Upper lobe of right lung (tissue), 1 donor: ENCODE results near the gene TXNL1. TPM values are rescaled to one million over a fixed set of nuclear protein-coding genes. Genes with fewer than 3 reads are reported as not detected.

Source experiments
- ATAC-seq: fragments of 200-7000 bp; cut with Tn5 transposase; one replicate; pipeline ENCODE4 v1.9.1; 2020; ENCODE audit warnings: mild to moderate bottlenecking, moderate library complexity
- DNase-seq: peaks from one replicate; pipeline ENCODE4 v3.0.0-alpha.2; 2020
- H3K27ac ChIP-seq: fragments of 200-600 bp; one replicate; pipeline ENCODE4 v1.8.0; 2022
- H3K27me3 ChIP-seq: fragments of 200-600 bp; one replicate; pipeline ENCODE4 v1.8.0; 2022; ENCODE audit warnings: mild to moderate bottlenecking
- H3K36me3 ChIP-seq: fragments of 200-600 bp; one replicate; pipeline ENCODE4 v1.8.0; 2022
- H3K4me1 ChIP-seq: fragments of 200-600 bp; one replicate; pipeline ENCODE4 v1.8.0; 2022
- H3K4me3 ChIP-seq: fragments of 200-600 bp; one replicate; pipeline ENCODE4 v1.8.0; 2022; ENCODE audit warnings: mild to moderate bottlenecking
- H3K9me3 ChIP-seq: fragments of 200-600 bp; one replicate; pipeline ENCODE4 v1.8.0; 2022
- intact Hi-C: fragments of 100-400 bp; cut with DNase I; formaldehyde crosslinking; loops from one replicate; pipeline ENCODE4 v1.11.0; 2022
- total RNA-seq: library from RNA; stranded (reverse); fragmentation: NEBNext Ultra II Directional; extraction: Animal tissue kit (Norgen Biotek cat#: 25700); gene quantifications from one replicate; pipeline ENCODE4 v1.2.1, GENCODE V29; 2021
- TF ChIP-seq, protein P1 (sequence below): fragments of 200-600 bp; IDR thresholded peaks from one replicate; pipeline ENCODE4 v1.8.0; 2022; ENCODE audit warnings: antibody characterized with exemption
- donor health status: DM: no; HTN: yes; CAD: no; lungs with severe emphysema.

The TXNL1 gene
- total RNA-seq, 1 donor from 2014 or later, result 56.4 TPM

- Histone ChIP-seq H3K27ac (no peak overlapping the region), H3K4me1 (peaks cover 12% of the 10 kb centered on the region), H3K4me3 (no peak overlapping the region), H3K27me3 (no peaks in the 10 kb centered on the region), H3K36me3 (no peaks in the 10 kb centered on the region), H3K9me3 (no peaks in the 10 kb centered on the region)
- intact Hi-C loops, result no loop called here
- DNase-seq (no peak), ATAC-seq (no peak)
- TF ChIP-seq, protein P1, sequence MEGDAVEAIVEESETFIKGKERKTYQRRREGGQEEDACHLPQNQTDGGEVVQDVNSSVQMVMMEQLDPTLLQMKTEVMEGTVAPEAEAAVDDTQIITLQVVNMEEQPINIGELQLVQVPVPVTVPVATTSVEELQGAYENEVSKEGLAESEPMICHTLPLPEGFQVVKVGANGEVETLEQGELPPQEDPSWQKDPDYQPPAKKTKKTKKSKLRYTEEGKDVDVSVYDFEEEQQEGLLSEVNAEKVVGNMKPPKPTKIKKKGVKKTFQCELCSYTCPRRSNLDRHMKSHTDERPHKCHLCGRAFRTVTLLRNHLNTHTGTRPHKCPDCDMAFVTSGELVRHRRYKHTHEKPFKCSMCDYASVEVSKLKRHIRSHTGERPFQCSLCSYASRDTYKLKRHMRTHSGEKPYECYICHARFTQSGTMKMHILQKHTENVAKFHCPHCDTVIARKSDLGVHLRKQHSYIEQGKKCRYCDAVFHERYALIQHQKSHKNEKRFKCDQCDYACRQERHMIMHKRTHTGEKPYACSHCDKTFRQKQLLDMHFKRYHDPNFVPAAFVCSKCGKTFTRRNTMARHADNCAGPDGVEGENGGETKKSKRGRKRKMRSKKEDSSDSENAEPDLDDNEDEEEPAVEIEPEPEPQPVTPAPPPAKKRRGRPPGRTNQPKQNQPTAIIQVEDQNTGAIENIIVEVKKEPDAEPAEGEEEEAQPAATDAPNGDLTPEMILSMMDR, result no peak
Observed at GRCh38 chr18:56565046-56565445, 73.3 kb downstream of the TXNL1 start.

GRCh38 chr18:56563568-56563967, 74.8 kb downstream of the TXNL1 start:
- H3K27me3 ChIP-seq, result no peaks in the 10 kb centered on the region
- peaks cover 12% of the 10 kb centered on the region for H3K4me1 ChIP-seq
- H3K9me3 ChIP-seq, result no peaks in the 10 kb centered on the region
- intact Hi-C loops, result no loop called here
- no peak overlapping the region for H3K4me3 ChIP-seq
- H3K27ac ChIP-seq, result no peak overlapping the region
- DNase-seq, result no peak
- no peak for ATAC-seq
- TF ChIP-seq, protein P1, result no peak
- no peaks in the 10 kb centered on the region for H3K36me3 ChIP-seq

GRCh38 chr18:56562479-56562878, 75.9 kb downstream of the TXNL1 start:
- Histone ChIP-seq H3K27me3 (no peaks in the 10 kb centered on the region), H3K4me1 (peaks cover 12% of the 10 kb centered on the region), H3K27ac (no peak overlapping the region), H3K4me3 (no peak overlapping the region), H3K36me3 (no peaks in the 10 kb centered on the region), H3K9me3 (no peaks in the 10 kb centered on the region)
- intact Hi-C loops, result no loop called here
- DNase-seq (no peak), ATAC-seq (no peak)
- TF ChIP-seq, protein P1, result no peak

GRCh38 chr18:56560992-56561391, 77.4 kb downstream of the TXNL1 start:
- intact Hi-C loops, result no loop called here
- H3K4me3 ChIP-seq, result no peak overlapping the region
- H3K27me3 ChIP-seq, result no peaks in the 10 kb centered on the region

DNA sequence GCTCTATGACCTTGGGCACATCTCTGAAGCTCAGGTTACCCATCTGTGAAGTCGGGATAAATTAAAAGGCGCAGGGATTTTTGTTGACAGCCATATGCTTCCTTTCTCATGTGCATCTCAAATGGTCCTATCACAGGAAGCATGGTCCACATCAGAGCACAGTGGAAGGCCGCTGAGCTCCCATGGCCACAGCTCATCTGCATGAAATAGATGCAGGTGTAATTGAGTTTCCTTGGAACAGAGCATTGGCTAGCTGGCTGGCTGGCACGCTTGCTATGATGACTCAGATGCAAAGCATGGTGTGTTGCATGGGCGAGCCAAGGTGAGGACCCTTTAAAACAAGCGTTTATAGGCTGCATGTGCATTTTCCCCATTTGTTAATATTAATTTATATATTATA, 79.3 kb downstream of the TXNL1 start:
- Histone ChIP-seq H3K27ac (no peak overlapping the region), H3K27me3 (no peaks in the 10 kb centered on the region), H3K9me3 (no peaks in the 10 kb centered on the region), H3K4me1 (no peaks in the 10 kb centered on the region), H3K36me3 (no peaks in the 10 kb centered on the region), H3K4me3 (no peak overlapping the region)
- DNase-seq, result no peak
- intact Hi-C loops, result no loop called here
- no peak for ATAC-seq
- TF ChIP-seq, protein P1, result no peak

More at GRCh38 chr18:56560992-56561391, 77.4 kb downstream of the TXNL1 start:
- no peaks in the 10 kb centered on the region for H3K36me3 ChIP-seq
- H3K4me1 ChIP-seq, result peaks cover 9% of the 10 kb centered on the region
- no peaks in the 10 kb centered on the region for H3K9me3 ChIP-seq
- TF ChIP-seq, protein P1, result no peak
- no peak overlapping the region for H3K27ac ChIP-seq
- ATAC-seq (no peak), DNase-seq (no peak)

DNA sequence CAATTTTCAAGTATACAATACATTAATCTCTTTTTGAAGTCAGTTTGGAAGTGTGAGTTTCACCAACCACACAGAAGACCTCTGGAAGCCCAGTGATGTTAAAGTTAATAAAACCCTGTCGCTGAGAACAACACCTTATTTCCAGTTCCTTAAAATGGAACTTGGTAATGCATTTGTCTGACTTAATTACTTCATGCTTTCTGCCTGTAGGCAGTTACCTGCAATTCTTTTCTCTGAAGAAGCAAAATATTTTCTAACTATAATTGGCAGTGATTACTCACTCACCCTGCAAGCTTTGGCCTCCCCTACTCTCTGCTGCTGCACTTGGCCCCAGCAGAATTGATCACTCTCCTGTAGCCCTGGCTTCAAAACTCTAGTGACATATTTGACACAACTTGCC, 81.5 kb downstream of the TXNL1 start:
- Histone ChIP-seq H3K4me1 (no peaks in the 10 kb centered on the region), H3K36me3 (no peaks in the 10 kb centered on the region), H3K27ac (no peak overlapping the region), H3K27me3 (no peaks in the 10 kb centered on the region), H3K9me3 (no peaks in the 10 kb centered on the region), H3K4me3 (no peak overlapping the region)
- TF ChIP-seq, protein P1, result no peak
- intact Hi-C loops, result no loop called here
- DNase-seq (no peak), ATAC-seq (no peak)
